HCT116 (cell line): Measurements from ENCODE around the gene SLC5A3. TPM values are rescaled to one million over a fixed set of nuclear protein-coding genes. Genes with fewer than 3 reads are reported as not detected.

ENCODE experiments used
- ATAC-seq: fragments of 200-7000 bp; cut with Tn5 transposase; 2 replicates; pipeline ENCODE4 v1.9.1; 2020; ENCODE audit warnings: mild to moderate bottlenecking, moderate library complexity
- BruUV-seq: library from RNA; stranded (reverse); fragments of 400-500 nt; replicated peaks from 2 replicates; lab custom pipeline; 2021; lab: Mats Ljungman, UMichigan
- CTCF ChIA-PET: fragments of 300-600 bp; sonication (Branson Sonifier 250); formaldehyde crosslinking; loops from one replicate; lab custom pipeline; 2021; ENCODE audit warnings: antibody characterized with exemption; lab: Charles Lee
- POLR2A ChIA-PET: fragments of 300-600, 350-600 bp; sonication (Branson Sonifier 250); formaldehyde crosslinking; loops from one replicate; lab custom pipeline; 2021; ENCODE audit warnings: antibody characterized with exemption; lab: Charles Lee
- RAD21 ChIA-PET, 2 experiments: fragments of 300-600 bp; sonication (Branson Sonifier 250); formaldehyde crosslinking; loops; one replicate each; lab custom pipeline; 2023; ENCODE audit warnings: low total read pairs in 2 of 2; ENCODE audit not compliant: uncharacterized antibody in 2 of 2, unreplicated experiment in 2 of 2, low non-redundant PET in 1 of 2; lab: Charles Lee
- DNase-seq: peaks from one replicate; pipeline ENCODE4 v3.0.0-alpha.2; 2010; ENCODE audit warnings: low read depth, low spot score
- H2AFZ ChIP-seq: fragments of 200-600 bp; shearing (Covaris generic), sonication (generic); 2 replicates; pipeline ENCODE4 v1.6.1; 2017; ENCODE audit warnings: low read depth, mixed run types, mixed read lengths, antibody characterized with exemption, low read length; ENCODE audit not compliant: poor library complexity, severe bottlenecking
- H3K27ac ChIP-seq: 2 replicates; pipeline ENCODE4 v1.5.1; 2012; ENCODE audit warnings: low read depth, low read length
- H3K27me3 ChIP-seq: fragments of 200-600 bp; sonication (generic); 2 replicates; pipeline ENCODE4 v1.6.1; 2016; ENCODE audit warnings: mixed run types, low read length, mixed read lengths; ENCODE audit not compliant: insufficient read depth
- H3K36me3 ChIP-seq, 2 experiments: fragments of 200-500 bp in 1 of 2; fragments of 200-600 bp in 1 of 2; sonication (Bioruptor generic) in 1 of 2; sonication (generic) in 1 of 2; 2 replicates each; pipeline versions ENCODE4 v1.5.1 to v1.6.1; 2014 to 2016; ENCODE audit warnings: low read length in 2 of 2, inconsistent platforms in 1 of 2, mixed read lengths in 1 of 2, mixed run types in 1 of 2; ENCODE audit not compliant: insufficient read depth in 2 of 2, control insufficient read depth in 1 of 2
- H3K4me1 ChIP-seq, 2 experiments: fragments of 200-600 bp in 1 of 2; sonication (generic) in 1 of 2; 2 replicates each; pipeline versions ENCODE4 v1.5.1 to v1.6.1; 2012 to 2017; ENCODE audit warnings: low read length in 2 of 2, inconsistent platforms in 1 of 2, mild to moderate bottlenecking in 1 of 2, mixed read lengths in 1 of 2, mixed run types in 1 of 2, moderate library complexity in 1 of 2; ENCODE audit not compliant: insufficient read depth in 2 of 2, control insufficient read depth in 1 of 2
- H3K4me2 ChIP-seq: fragments of 200-600 bp; sonication (generic); 2 replicates; pipeline ENCODE4 v1.6.1; 2017; ENCODE audit warnings: mixed run types, low read length, mixed read lengths
- H3K4me3 ChIP-seq, 2 experiments: fragments of 200-600 bp in 1 of 2; sonication (generic) in 1 of 2; replicated peaks in 1 of 2; 2 replicates each; pipeline ENCODE4 v1.5.1; 2011 to 2016; ENCODE audit warnings: low read length in 2 of 2, control low read depth in 1 of 2, low read depth in 1 of 2, mild to moderate bottlenecking in 1 of 2, mixed read lengths in 1 of 2, mixed run types in 1 of 2
- H3K79me2 ChIP-seq: fragments of 200-600 bp; sonication (generic); 2 replicates; pipeline ENCODE4 v1.6.1; 2017; ENCODE audit warnings: mild to moderate bottlenecking, mixed run types, low read length, moderate library complexity, mixed read lengths; ENCODE audit not compliant: insufficient read depth
- H3K9ac ChIP-seq: fragments of 200-600 bp; sonication (generic); 2 replicates; pipeline ENCODE4 v1.6.1; 2016; ENCODE audit warnings: low read length, mixed read lengths
- H3K9me2 ChIP-seq: fragments of 200-600 bp; sonication (generic), shearing (Covaris generic); 2 replicates; pipeline ENCODE4 v1.6.1; 2017; ENCODE audit warnings: mixed run types, mild to moderate bottlenecking, moderate library complexity; ENCODE audit not compliant: insufficient read depth
- H3K9me3 ChIP-seq, 2 experiments: fragments of 200-500 bp in 1 of 2; fragments of 200-600 bp in 1 of 2; sonication (Bioruptor generic) in 1 of 2; sonication (generic) in 1 of 2; 2 replicates each; pipeline ENCODE4 v1.6.1; 2014 to 2017; ENCODE audit warnings: low read length in 2 of 2, mixed read lengths in 2 of 2, inconsistent platforms in 1 of 2, low read depth in 1 of 2, mild to moderate bottlenecking in 1 of 2, mixed run types in 1 of 2, moderate library complexity in 1 of 2; ENCODE audit not compliant: control insufficient read depth in 1 of 2, insufficient read depth in 1 of 2
- H4K20me1 ChIP-seq: fragments of 200-600 bp; sonication (generic), shearing (Covaris generic); 2 replicates; pipeline ENCODE4 v1.6.1; 2017; ENCODE audit warnings: mixed run types, mild to moderate bottlenecking, moderate library complexity; ENCODE audit not compliant: insufficient read depth
- ATF3 ChIP-seq: IDR thresholded peaks from 2 replicates; pipeline ENCODE4 v1.6.1; 2012
- CTCF ChIP-seq, 3 experiments: fragments of 200-600 bp in 1 of 3; sonication (generic) in 1 of 3; IDR thresholded peaks in 2 of 3; conservative IDR thresholded peaks in 1 of 3; 2 replicates each; pipeline ENCODE4 v1.5.1; 2012 to 2017; ENCODE audit warnings: low read depth in 2 of 3, low read length in 2 of 3, antibody characterized with exemption in 1 of 3, borderline replicate concordance in 1 of 3, control low read depth in 1 of 3, mild to moderate bottlenecking in 1 of 3, mixed read lengths in 1 of 3, mixed run types in 1 of 3, moderate library complexity in 1 of 3; ENCODE audit not compliant: insufficient read depth in 1 of 3
- POLR2AphosphoS5 ChIP-seq: IDR thresholded peaks from 2 replicates; pipeline ENCODE4 v1.6.1; 2011; ENCODE audit warnings: mild to moderate bottlenecking, low read depth, low read length, moderate library complexity
- TCF7L2 ChIP-seq: IDR thresholded peaks from 2 replicates; pipeline ENCODE4 v1.7.0; 2011; ENCODE audit warnings: borderline replicate concordance, inconsistent platforms; ENCODE audit not compliant: insufficient read depth, insufficient read length; ENCODE audit errors: extremely low read depth
- YY1 ChIP-seq: IDR thresholded peaks from 2 replicates; pipeline ENCODE4 v1.6.1; 2011; ENCODE audit warnings: low read length, low read depth, moderate library complexity, mild to moderate bottlenecking; ENCODE audit not compliant: insufficient replicate concordance; ENCODE audit errors: extremely low read depth
- ZBTB33 ChIP-seq: IDR thresholded peaks from 2 replicates; pipeline ENCODE4 v1.6.1; 2011; ENCODE audit warnings: mild to moderate bottlenecking, low read length, moderate library complexity; ENCODE audit not compliant: insufficient replicate concordance; ENCODE audit errors: extremely low read depth
- intact Hi-C: fragments of 100-400 bp; cut with micrococcal nuclease; formaldehyde crosslinking; loops from 2 replicates; pipeline ENCODE4 v1.10.0; 2022
- total RNA-seq: library from RNA; stranded (reverse); gene quantifications from one replicate; pipeline ENCODE4 v1.2.1, GENCODE V29; 2021; ENCODE audit not compliant: unreplicated experiment

SLC5A3 gene
- total RNA-seq, 1 experiment from 2014 or later = 11.8 TPM

- ChIA-PET RAD21 (no interaction called here), POLR2A (no interaction called here), CTCF (no interaction called here)
- no peaks in the 10 kb centered on the region for H3K9me2 ChIP-seq
- H3K4me1 ChIP-seq = no peaks in the 10 kb centered on the region; a peak in 1 of 4 replicates
- no peak for DNase-seq
- H3K9ac ChIP-seq = no peak overlapping the region
- H3K27me3 ChIP-seq = no peaks in the 10 kb centered on the region
- H3K79me2 ChIP-seq = peaks cover 42% of the 10 kb centered on the region
- BruUV-seq = no TSS peak
- H2AFZ ChIP-seq = no peak overlapping the region
- no peaks in the 10 kb centered on the region for H3K9me3 ChIP-seq
- no peak for TF ChIP-seq POLR2AphosphoS5
- TF ChIP-seq ZBTB33 = no peak
- TF ChIP-seq YY1 = no peak
- TF ChIP-seq ATF3 = no peak
- TF ChIP-seq CTCF (IDR thresholded peaks at IDR 0.05 in 2 of 3, conservative IDR thresholded peaks at IDR 0.05 in 1 of 3; ENCODE audit: borderline replicate concordance in 1 of 3, insufficient read depth in 1 of 3, low read depth in 2 of 3, low read length in 2 of 3) = no peak
- TF ChIP-seq TCF7L2 = no peak
- H3K4me3 ChIP-seq = no peak overlapping the region
- no peak for ATAC-seq
- H3K4me2 ChIP-seq = no peak overlapping the region
- H3K27ac ChIP-seq = no peak overlapping the region
- H4K20me1 ChIP-seq = no peaks in the 10 kb centered on the region
- intact Hi-C loops = no loop called here
- H3K36me3 ChIP-seq = no peaks in the 10 kb centered on the region
Observed at GRCh38 chr21:34110594-34111202, 37.3 kb downstream of the SLC5A3 start.
